Loucy (cell line): ENCODE results near the gene TNNI3K.

Experiments used
- H2AFZ ChIP-seq: fragments of 200-600 bp; sonication (generic); 2 replicates; pipeline ENCODE4 v1.6.0; 2016; ENCODE audit warnings: antibody characterized with exemption, mild to moderate bottlenecking, low read length, moderate library complexity
- H3F3A ChIP-seq: fragments of 200-600 bp; 2 replicates; pipeline ENCODE4 v1.6.0; 2016; ENCODE audit warnings: antibody characterized with exemption, low read depth, mild to moderate bottlenecking
- H3K27me3 ChIP-seq: fragments of 200-600 bp; sonication (generic); 2 replicates; pipeline ENCODE4 v1.6.1; 2014; ENCODE audit warnings: low read length, mild to moderate bottlenecking; ENCODE audit not compliant: insufficient read depth, poor library complexity, severe bottlenecking
- H3K36me3 ChIP-seq: fragments of 200-600 bp; sonication (generic); 2 replicates; pipeline ENCODE4 v1.6.1; 2016; ENCODE audit warnings: low read length; ENCODE audit not compliant: insufficient read depth
- H3K4me1 ChIP-seq: fragments of 200-600 bp; sonication (generic); 2 replicates; pipeline ENCODE4 v1.5.1; 2014; ENCODE audit warnings: low read length, mild to moderate bottlenecking; ENCODE audit not compliant: insufficient read depth, poor library complexity, severe bottlenecking
- H3K4me2 ChIP-seq: fragments of 200-600 bp; sonication (generic); 2 replicates; pipeline ENCODE4 v1.6.0; 2014; ENCODE audit warnings: antibody characterized with exemption, low read length, low read depth, mild to moderate bottlenecking; ENCODE audit not compliant: poor library complexity, severe bottlenecking
- H3K4me3 ChIP-seq: fragments of 200-600 bp; sonication (generic); 2 replicates; pipeline ENCODE4 v1.5.1; 2014; ENCODE audit warnings: low read length, mild to moderate bottlenecking, mixed read lengths; ENCODE audit not compliant: poor library complexity, severe bottlenecking
- H3K79me2 ChIP-seq: fragments of 200-600 bp; sonication (generic); 2 replicates; pipeline ENCODE4 v1.6.1; 2014; ENCODE audit warnings: low read length; ENCODE audit not compliant: insufficient read depth
- H3K9ac ChIP-seq: fragments of 200-600 bp; sonication (generic); 2 replicates; pipeline ENCODE4 v1.6.0; 2014; ENCODE audit warnings: mild to moderate bottlenecking, low read depth, low read length, moderate library complexity; ENCODE audit not compliant: poor library complexity, severe bottlenecking
- H3K9me2 ChIP-seq: fragments of 200-600 bp; sonication (generic); replicated peaks from 2 replicates; pipeline ENCODE4 v1.6.1; 2016; ENCODE audit warnings: low read depth, low read length, mixed read lengths
- H3K9me3 ChIP-seq: fragments of 200-600 bp; sonication (generic); 2 replicates; pipeline ENCODE4 v1.6.1; 2014; ENCODE audit warnings: mild to moderate bottlenecking, antibody characterized with exemption, low read length, low read depth; ENCODE audit not compliant: insufficient read depth
- H4K20me1 ChIP-seq: fragments of 200-600 bp; sonication (generic); 2 replicates; pipeline ENCODE4 v1.6.0; 2014; ENCODE audit warnings: antibody characterized with exemption, low read length, mild to moderate bottlenecking; ENCODE audit not compliant: insufficient read depth, poor library complexity, severe bottlenecking
- CTCF ChIP-seq: fragments of 200-600 bp; sonication (generic); conservative IDR thresholded peaks from 2 replicates; pipeline ENCODE4 v1.5.1; 2014; ENCODE audit warnings: mild to moderate bottlenecking, antibody characterized with exemption, low read length
- EZH2phosphoT487 ChIP-seq: fragments of 200-600 bp; IDR thresholded peaks from 2 replicates; pipeline ENCODE4 v1.6.1; 2018; ENCODE audit warnings: antibody characterized with exemption, mild to moderate bottlenecking, moderate library complexity, borderline replicate concordance

The TNNI3K gene

GRCh38 chr1:74197255-74197654, 37.9 kb upstream of the TNNI3K start:
- Histone ChIP-seq H3K79me2 (no peaks in the 10 kb centered on the region), H2AFZ (peak overlapping the region; percentile 99), H3F3A (no peaks in the 10 kb centered on the region), H3K4me1 (peaks cover 16% of the 10 kb centered on the region), H3K36me3 (no peaks in the 10 kb centered on the region), H3K27me3 (no peaks in the 10 kb centered on the region), H3K9me3 (no peaks in the 10 kb centered on the region), H3K9me2 (no peaks in the 10 kb centered on the region), H3K4me3 (peak overlapping the region; percentile 89), H3K9ac (peak overlapping the region; percentile 80), H3K4me2 (peak overlapping the region; percentile 88), H4K20me1 (no peaks in the 10 kb centered on the region)
- no peak for TF ChIP-seq CTCF
- TF ChIP-seq EZH2phosphoT487: no peak

- Histone ChIP-seq H3K4me2 (peak within 1 kb of the TSS; percentile 88), H4K20me1 (no peaks in the 10 kb centered on the region), H2AFZ (peak within 1 kb of the TSS; percentile 99), H3F3A (no peaks in the 10 kb centered on the region), H3K4me1 (peaks cover 16% of the 10 kb centered on the region), H3K9me3 (no peaks in the 10 kb centered on the region), H3K79me2 (no peaks in the 10 kb centered on the region), H3K36me3 (no peaks in the 10 kb centered on the region), H3K4me3 (peak within 1 kb of the TSS; percentile 89), H3K9me2 (no peaks in the 10 kb centered on the region), H3K27me3 (no peaks in the 10 kb centered on the region), H3K9ac (peak within 1 kb of the TSS; percentile 80)
- no peak for TF ChIP-seq EZH2phosphoT487
These were observed 37.3 kb upstream of the TNNI3K start, which contains the start of the genes FPGT and LRRIQ3 for GRCh38 chr1:74197657-74198552. FPGT (plus strand) TSS chr1:74198242; CDS start chr1:74198279, 37 bp downstream. LRRIQ3 (minus strand) TSS chr1:74198176; CDS start chr1:74183684, 14,492 bp downstream.

GRCh38 chr1:74199504-74199903, 35.7 kb upstream of the TNNI3K start:
- Histone ChIP-seq H3K36me3 (no peaks in the 10 kb centered on the region), H3K4me1 (peaks cover 16% of the 10 kb centered on the region), H3F3A (no peaks in the 10 kb centered on the region), H3K9me3 (no peaks in the 10 kb centered on the region), H3K9me2 (no peaks in the 10 kb centered on the region), H3K4me3 (peak overlapping the region; percentile 89), H3K27me3 (no peaks in the 10 kb centered on the region), H3K9ac (no peak overlapping the region), H3K4me2 (peak overlapping the region; percentile 88), H2AFZ (no peak overlapping the region), H4K20me1 (no peaks in the 10 kb centered on the region), H3K79me2 (no peaks in the 10 kb centered on the region)
- TF ChIP-seq CTCF (no peak), EZH2phosphoT487 (no peak)
